ENCODE data around the gene FBXO48.
"Not testable (repeated sequence)": the region's sequence is repeated elsewhere in the genome, so short reads cannot be mapped to it uniquely, and the experiment has no call there.

Gene FBXO48

GRCh38 chr2:68472796-68473414 is 5.8 kb upstream of the FBXO48 start:
- DNase-seq (ENCODE audit: low read depth in 4 of 4, low spot score in 1 of 4): no peak

- DNase-seq (ENCODE audit: low read depth in 4 of 4, low spot score in 1 of 4): no peak
Measured at GRCh38 chr2:68471385-68471784, 4.3 kb upstream of the FBXO48 start.

- no peak for DNase-seq (ENCODE audit: low read depth in 4 of 4, low spot score in 1 of 4)
Measured at GRCh38 chr2:68469935-68470334, 2.8 kb upstream of the FBXO48 start.

GRCh38 chr2:68468801-68469200 is 1.7 kb upstream of the FBXO48 start:
- DNase-seq (ENCODE audit: low read depth in 4 of 4, low spot score in 1 of 4): no peak

- DNase-seq (ENCODE audit: low read depth in 4 of 4, low spot score in 1 of 4): peak in 1 of 4 experiments; percentile 9
Measured at GRCh38 chr2:68466778-68467076, 367 bp downstream of the FBXO48 start.

- DNase-seq (ENCODE audit: low read depth in 4 of 4, low spot score in 1 of 4): peak in 1 of 4 experiments; percentile 48
Measured at GRCh38 chr2:68466361-68466777, 725 bp downstream of the FBXO48 start.

GRCh38 chr2:68465081-68465916 is 1.8 kb downstream of the FBXO48 start:
- peak in 2 of 4 experiments; percentile 15 to 24 for DNase-seq (ENCODE audit: low read depth in 4 of 4, low spot score in 1 of 4)

GRCh38 chr2:68464651-68465050 is 2.4 kb downstream of the FBXO48 start:
- DNase-seq (ENCODE audit: low read depth in 4 of 4, low spot score in 1 of 4): no peak

GRCh38 chr2:68463287-68463877 is 3.7 kb downstream of the FBXO48 start:
- no peak for DNase-seq (ENCODE audit: low read depth in 4 of 4, low spot score in 1 of 4)

GRCh38 chr2:68458981-68459380 is 8.1 kb downstream of the FBXO48 start:
- no peak for DNase-seq (ENCODE audit: low read depth in 4 of 4, low spot score in 1 of 4)

GRCh38 chr2:68456198-68456597 is 10.9 kb downstream of the FBXO48 start:
- no peak for DNase-seq (ENCODE audit: low read depth in 4 of 4, low spot score in 1 of 4)

GRCh38 chr2:68454719-68455118 is 12.4 kb downstream of the FBXO48 start:
- DNase-seq (ENCODE audit: low read depth in 4 of 4, low spot score in 1 of 4): no peak

GRCh38 chr2:68453761-68454360 is 13.2 kb downstream of the FBXO48 start:
- no peak for DNase-seq (ENCODE audit: low read depth in 4 of 4, low spot score in 1 of 4)

- DNase-seq (ENCODE audit: low read depth in 4 of 4, low spot score in 1 of 4): no peak
Measured at GRCh38 chr2:68452158-68452900, 14.8 kb downstream of the FBXO48 start.

- no peak for DNase-seq (ENCODE audit: low read depth in 4 of 4, low spot score in 1 of 4)
Measured at GRCh38 chr2:68448671-68449653, 18.1 kb downstream of the FBXO48 start.

- no peak for DNase-seq (ENCODE audit: low read depth in 4 of 4, low spot score in 1 of 4)
Measured at GRCh38 chr2:68447118-68447517, 20.0 kb downstream of the FBXO48 start.

GRCh38 chr2:68446425-68446824 is 20.7 kb downstream of the FBXO48 start:
- DNase-seq (ENCODE audit: low read depth in 4 of 4, low spot score in 1 of 4): not testable (repeated sequence)

- no peak for DNase-seq (ENCODE audit: low read depth in 4 of 4, low spot score in 1 of 4)
Measured at GRCh38 chr2:68441994-68442322, 25.1 kb downstream of the FBXO48 start.

GRCh38 chr2:68441179-68441993 is 25.7 kb downstream of the FBXO48 start:
- DNase-seq (ENCODE audit: low read depth in 4 of 4, low spot score in 1 of 4): peak; percentile 75 to 85 (median 76)
